A549 treated with RU486 at 1 μM for 4 hours (cell line): ENCODE results near the gene SCGB1C1. TPM values are rescaled to one million over a fixed set of nuclear protein-coding genes. Genes with fewer than 3 reads are reported as not detected.

ENCODE experiments used
- total RNA-seq: library from RNA; stranded (reverse); fragments of 200-300 nt; extraction: Qiagen RNA extraction; gene quantifications from 5 replicates; pipeline ENCODE4 v1.2.3, GENCODE V29; 2022; ENCODE audit warnings: low read depth

The SCGB1C1 gene
- not detected in 5 replicates for total RNA-seq

GRCh38 chr11:192674-193128 lies at the start of gene SCGB1C1:
Gene SCGB1C1 (plus strand): TSS chr11:193078. CDS start chr11:193100, 22 bp downstream.

GRCh38 chr11:207208-207862 lies 14.5 kb downstream of the SCGB1C1 start, which contains the start of the genes BET1L and RIC8A:
Gene BET1L (minus strand): TSS chr11:207399. CDS start chr11:207321, 78 bp downstream.
Gene RIC8A (plus strand): TSS chr11:207708. CDS start chr11:208855, 1,147 bp downstream.

GRCh38 chr11:235997-236773 lies 43.3 kb downstream of the SCGB1C1 start, which contains the start of gene SIRT3:
Gene SIRT3 (minus strand): TSS chr11:236342. CDS start chr11:236328, 14 bp downstream.

GRCh38 chr11:236774-237767 lies 44.2 kb downstream of the SCGB1C1 start, which contains the start of gene PSMD13:
Gene PSMD13 (plus strand): TSS chr11:236976. CDS start chr11:237050, 74 bp downstream.

Other genes with a start within 250 kb of the SCGB1C1 start
- 39.2 to 51.8 TPM (median 44.9 TPM) in 5 replicates for gene BET1L, start 14.3 kb downstream of the SCGB1C1 start, total RNA-seq
- 104 to 118 TPM (median 111 TPM) in 5 replicates for gene RIC8A, start 14.6 kb downstream of the SCGB1C1 start, total RNA-seq
- gene SIRT3, start 43.3 kb downstream of the SCGB1C1 start, total RNA-seq: 13.8 to 20.8 TPM (median 18.3 TPM) in 5 replicates
- gene PSMD13, start 43.9 kb downstream of the SCGB1C1 start, total RNA-seq: 169 to 199 TPM (median 171 TPM) in 5 replicates
- gene NLRP6, start 85.3 kb downstream of the SCGB1C1 start, total RNA-seq: 0.08 TPM in 1 of 5 replicates, not detected in the others
- 6.4 to 11.8 TPM (median 10.0 TPM) in 5 replicates for gene PGGHG, start 96.0 kb downstream of the SCGB1C1 start, total RNA-seq
- not detected in 5 replicates for gene IFITM5, start 106.4 kb downstream of the SCGB1C1 start, total RNA-seq
- gene IFITM2, start 114.7 kb downstream of the SCGB1C1 start, total RNA-seq: 56.4 to 65.7 TPM (median 61.5 TPM) in 5 replicates
- gene IFITM1, start 121.0 kb downstream of the SCGB1C1 start, total RNA-seq: 0.25 to 0.75 TPM (median 0.49 TPM) in 5 replicates
- gene IFITM3, start 127.8 kb downstream of the SCGB1C1 start, total RNA-seq: 20.4 to 36.3 TPM (median 31.6 TPM) in 5 replicates
- gene B4GALNT4, start 176.4 kb downstream of the SCGB1C1 start, total RNA-seq: 11.0 to 22.7 TPM (median 15.6 TPM) in 5 replicates
- gene PKP3, start 201.1 kb downstream of the SCGB1C1 start, total RNA-seq: 26.4 to 39.8 TPM (median 36.5 TPM) in 5 replicates
- 59.9 to 95.2 TPM (median 84.4 TPM) in 5 replicates for gene SIGIRR, start 221.9 kb downstream of the SCGB1C1 start, total RNA-seq
- 0.61 to 1.6 TPM (median 1.2 TPM) in 5 replicates for gene ANO9, start 248.9 kb downstream of the SCGB1C1 start, total RNA-seq